AG04450 (cell line): ENCODE results near the gene SHISA9. TPM values are rescaled to one million over a fixed set of nuclear protein-coding genes. Genes with fewer than 3 reads are reported as not detected.

Experiments used
- CTCF ChIA-PET: fragments of 300-600, 350-600 bp; formaldehyde crosslinking; extraction: SDS; loops from one replicate; lab custom pipeline; 2022; ENCODE audit warnings: antibody characterized with exemption, inconsistent platforms; lab: Charles Lee
- POLR2A ChIA-PET: fragments of 350-600 bp; formaldehyde crosslinking; extraction: SDS; loops from one replicate; lab custom pipeline; 2021; ENCODE audit warnings: antibody characterized with exemption, inconsistent platforms; lab: Yijun Ruan, JAX
- DNase-seq: peaks from one replicate; pipeline ENCODE4 v3.0.0-alpha.2; 2011; ENCODE audit warnings: low read depth, low spot score
- H3K27ac ChIP-seq: one replicate; pipeline ENCODE4 v1.5.1; 2012; ENCODE audit warnings: low read depth, low read length, control low read depth
- H3K27me3 ChIP-seq: one replicate; pipeline ENCODE4 v1.6.0; 2012; ENCODE audit warnings: low read length; ENCODE audit not compliant: control insufficient read depth, insufficient read depth
- H3K4me3 ChIP-seq: 2 replicates; pipeline ENCODE4 v1.5.1; 2011; ENCODE audit warnings: mild to moderate bottlenecking, low read depth, low read length, control low read depth
- H3K9me3 ChIP-seq: 2 replicates; pipeline ENCODE4 v1.5.1; 2012; ENCODE audit warnings: low read length; ENCODE audit not compliant: control insufficient read depth, insufficient read depth
- polyA plus RNA-seq: library from polyadenylated mRNA; depleted of rRNA; stranded (reverse); fragments of >200 nt; gene quantifications from 2 replicates; pipeline ENCODE4 v1.2.3, GENCODE V29; 2011
- TF ChIP-seq, protein P1 (sequence below): IDR thresholded peaks from 2 replicates; pipeline ENCODE4 v1.5.1; 2011; ENCODE audit warnings: low read depth, low read length, control low read depth, inconsistent platforms

Gene SHISA9
- polyA plus RNA-seq, 1 experiment, result not detected

DNA sequence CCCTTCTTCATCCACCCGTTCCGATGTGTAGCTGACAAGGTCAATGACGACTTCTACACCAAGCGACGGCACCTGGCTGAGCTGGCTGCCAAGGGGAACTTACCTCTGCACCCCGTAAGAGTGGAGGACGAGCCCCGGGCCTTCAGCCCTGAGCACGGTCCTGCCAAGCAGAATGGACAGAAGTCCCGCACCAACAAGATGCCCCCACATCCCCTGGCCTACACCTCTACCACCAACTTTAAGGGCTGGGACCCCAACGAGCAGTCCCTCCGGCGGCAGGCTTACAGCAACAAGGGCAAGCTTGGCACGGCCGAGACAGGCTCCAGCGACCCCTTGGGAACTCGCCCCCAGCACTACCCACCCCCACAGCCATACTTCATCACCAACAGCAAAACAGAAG, 333.6 kb downstream of the SHISA9 start:
- H3K9me3 ChIP-seq, result peaks cover 20% of the 10 kb centered on the region
- no peak overlapping the region for H3K4me3 ChIP-seq
- ChIA-PET POLR2A (no interaction called here), CTCF (no interaction called here)
- no peak overlapping the region for H3K27ac ChIP-seq
- H3K27me3 ChIP-seq, result no peaks in the 10 kb centered on the region
- TF ChIP-seq, protein P1, sequence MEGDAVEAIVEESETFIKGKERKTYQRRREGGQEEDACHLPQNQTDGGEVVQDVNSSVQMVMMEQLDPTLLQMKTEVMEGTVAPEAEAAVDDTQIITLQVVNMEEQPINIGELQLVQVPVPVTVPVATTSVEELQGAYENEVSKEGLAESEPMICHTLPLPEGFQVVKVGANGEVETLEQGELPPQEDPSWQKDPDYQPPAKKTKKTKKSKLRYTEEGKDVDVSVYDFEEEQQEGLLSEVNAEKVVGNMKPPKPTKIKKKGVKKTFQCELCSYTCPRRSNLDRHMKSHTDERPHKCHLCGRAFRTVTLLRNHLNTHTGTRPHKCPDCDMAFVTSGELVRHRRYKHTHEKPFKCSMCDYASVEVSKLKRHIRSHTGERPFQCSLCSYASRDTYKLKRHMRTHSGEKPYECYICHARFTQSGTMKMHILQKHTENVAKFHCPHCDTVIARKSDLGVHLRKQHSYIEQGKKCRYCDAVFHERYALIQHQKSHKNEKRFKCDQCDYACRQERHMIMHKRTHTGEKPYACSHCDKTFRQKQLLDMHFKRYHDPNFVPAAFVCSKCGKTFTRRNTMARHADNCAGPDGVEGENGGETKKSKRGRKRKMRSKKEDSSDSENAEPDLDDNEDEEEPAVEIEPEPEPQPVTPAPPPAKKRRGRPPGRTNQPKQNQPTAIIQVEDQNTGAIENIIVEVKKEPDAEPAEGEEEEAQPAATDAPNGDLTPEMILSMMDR, result no peak
- no peak for DNase-seq

DNA sequence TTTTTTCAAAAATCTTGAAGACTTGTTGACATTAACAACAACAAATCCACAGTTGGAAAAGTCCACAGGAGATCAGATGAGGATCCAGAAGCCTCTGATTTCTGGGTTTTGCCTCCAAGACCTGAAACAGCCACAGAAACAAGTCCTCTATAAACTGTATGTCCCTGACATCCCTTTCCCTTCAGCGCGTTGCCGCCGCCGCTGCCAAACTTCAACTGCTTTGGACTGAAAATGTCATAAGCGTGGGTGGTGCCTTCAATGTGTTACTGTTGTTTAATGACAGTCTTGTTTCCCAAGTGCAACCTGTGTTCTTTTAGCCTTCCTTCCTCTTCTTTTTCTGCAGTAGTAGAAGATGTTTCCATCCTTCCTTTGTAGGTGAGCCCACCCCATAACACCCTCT, 334.9 kb downstream of the SHISA9 start:
- H3K27me3 ChIP-seq, result no peaks in the 10 kb centered on the region
- CTCF ChIA-PET, result no interaction called here
- POLR2A ChIA-PET, result no interaction called here

DNA sequence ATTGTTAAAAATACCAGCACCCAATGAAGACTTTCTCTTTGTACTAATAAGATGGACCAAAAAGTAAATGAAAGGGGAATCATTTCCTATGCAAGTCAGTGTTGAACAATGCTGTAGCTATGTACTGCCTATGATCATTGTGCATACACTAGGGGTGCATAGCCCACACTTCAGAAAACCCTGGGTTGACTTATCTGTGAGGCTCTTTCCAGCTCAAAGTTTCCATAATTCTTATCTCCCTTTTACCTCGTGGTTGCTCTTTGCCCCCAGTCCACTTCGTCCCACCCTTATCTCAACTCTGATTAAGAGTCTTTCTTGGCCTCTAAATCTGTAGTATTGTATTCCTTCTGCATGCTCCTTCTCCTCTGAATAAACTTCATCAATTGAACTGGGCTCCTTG, 336.8 kb downstream of the SHISA9 start:
- H3K4me3 ChIP-seq, result no peak overlapping the region
- TF ChIP-seq, protein P1, result no peak
- no peak for DNase-seq
- H3K9me3 ChIP-seq, result peaks cover 30% of the 10 kb centered on the region
- no peak overlapping the region for H3K27ac ChIP-seq
- ChIA-PET CTCF (no interaction called here), POLR2A (no interaction called here)
- H3K27me3 ChIP-seq, result no peaks in the 10 kb centered on the region

More for the DNA sequence above, 334.9 kb downstream of the SHISA9 start:
- Histone ChIP-seq H3K27ac (no peak overlapping the region), H3K9me3 (peaks cover 26% of the 10 kb centered on the region), H3K4me3 (no peak overlapping the region)
- no peak for DNase-seq
- TF ChIP-seq, protein P1, result no peak

DNA sequence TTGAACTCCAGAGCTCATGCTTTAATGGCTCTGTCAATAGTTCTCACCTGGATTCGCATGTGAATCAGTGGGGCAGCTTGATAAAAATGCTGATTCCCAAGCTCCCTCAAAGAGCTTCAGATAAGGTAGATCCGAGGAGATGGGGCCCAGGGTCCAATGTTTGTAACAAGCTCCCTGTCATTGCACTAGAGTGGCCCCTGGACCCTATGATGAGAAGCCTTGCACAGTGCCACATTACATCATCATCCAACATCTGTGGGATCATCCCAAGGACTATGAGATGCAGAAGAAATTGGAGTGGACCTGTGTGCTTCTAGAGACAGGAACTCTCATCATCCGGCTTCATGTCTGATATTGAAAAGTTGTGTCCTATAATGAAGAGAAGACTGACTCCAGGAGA, 340.8 kb downstream of the SHISA9 start:
- ChIA-PET CTCF (no interaction called here), POLR2A (no interaction called here)
- DNase-seq, result no peak
- H3K27ac ChIP-seq, result no peak overlapping the region
- H3K27me3 ChIP-seq, result no peaks in the 10 kb centered on the region
- peaks cover 19% of the 10 kb centered on the region for H3K9me3 ChIP-seq
- no peak overlapping the region for H3K4me3 ChIP-seq
- TF ChIP-seq, protein P1, result no peak

DNA sequence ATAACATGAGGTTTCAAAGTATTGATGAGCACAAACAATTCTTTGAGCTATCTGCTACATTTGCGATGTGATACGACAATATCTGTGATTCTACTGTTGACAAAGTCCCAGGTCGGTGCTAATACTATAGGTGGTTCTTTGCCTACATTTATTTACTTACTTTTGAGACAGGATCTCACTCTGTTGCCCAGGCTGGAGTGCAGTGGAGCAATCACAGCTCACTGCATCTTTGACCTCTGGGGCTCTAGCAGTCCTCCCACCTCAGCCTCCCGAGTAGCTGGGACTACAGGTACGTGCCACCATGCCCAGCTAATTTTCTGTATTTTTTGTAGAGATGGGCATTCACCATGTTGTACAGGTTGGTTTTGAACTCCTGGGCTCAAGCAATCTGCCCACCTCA, 343.4 kb downstream of the SHISA9 start:
- Histone ChIP-seq H3K27ac (no peak overlapping the region), H3K9me3 (peaks cover 21% of the 10 kb centered on the region), H3K4me3 (no peak overlapping the region), H3K27me3 (no peaks in the 10 kb centered on the region)
- ChIA-PET CTCF (no interaction called here), POLR2A (no interaction called here)
- DNase-seq, result no peak
- TF ChIP-seq, protein P1, result no peak
